ENCODE data around the gene ZXDC. TPM values are rescaled to one million over a fixed set of nuclear protein-coding genes. Genes with fewer than 3 reads are reported as not detected.

The ZXDC gene
- total RNA-seq, 1 experiment from 2014 or later = 37.2 TPM

GRCh38 chr3:126517291-126517951 lies 41.7 kb upstream of the ZXDC start, which contains the start of gene UROC1:
UROC1 (minus strand) TSS chr3:126517773; CDS start chr3:126517719, 54 bp downstream.
- intact Hi-C loops (cut with micrococcal nuclease) = no loop called here
- Mint-ChIP-seq H3K9me3 (ENCODE audit: unreplicated experiment) (no peaks in the 10 kb centered on the region), H3K4me1 (ENCODE audit: insufficient read depth, unreplicated experiment) (no peaks in the 10 kb centered on the region), H3K27me3 (ENCODE audit: insufficient read depth, unreplicated experiment) (no peaks in the 10 kb centered on the region), H3K27ac (ENCODE audit: low read depth, unreplicated experiment) (no peak within 1 kb of the TSS), H3K36me3 (ENCODE audit: insufficient read depth, unreplicated experiment) (no peaks in the 10 kb centered on the region), H3K4me3 (ENCODE audit: unreplicated experiment) (no peak within 1 kb of the TSS)
- ChIA-PET POLR2A (no interaction called here), CTCF (interaction anchor here (1.3 kb wide), 1 partner anchor 11 kb away, joined by 8 read pairs; no protein-coding TSS in a partner anchor)
- DNase-seq (ENCODE audit: unreplicated experiment) = no peak
- no TSS peak for BruUV-seq (replicated peaks)
- no peak for TF ChIP-seq CTCF (IDR thresholded peaks at IDR 0.05; ENCODE audit: unreplicated experiment)

- DNase-seq (ENCODE audit: unreplicated experiment) = no peak
- Mint-ChIP-seq H3K27me3 (ENCODE audit: insufficient read depth, unreplicated experiment) (no peaks in the 10 kb centered on the region), H3K4me3 (ENCODE audit: unreplicated experiment) (no peak overlapping the region), H3K4me1 (ENCODE audit: insufficient read depth, unreplicated experiment) (no peaks in the 10 kb centered on the region), H3K27ac (ENCODE audit: low read depth, unreplicated experiment) (no peak overlapping the region), H3K36me3 (ENCODE audit: insufficient read depth, unreplicated experiment) (no peaks in the 10 kb centered on the region), H3K9me3 (ENCODE audit: unreplicated experiment) (no peaks in the 10 kb centered on the region)
- no TSS peak for BruUV-seq (replicated peaks)
- intact Hi-C loops (cut with micrococcal nuclease) = no loop called here
- POLR2A ChIA-PET = no interaction called here
- CTCF ChIA-PET = interaction anchor here (0.6 to 0.8 kb wide), 2 partner anchors 1031 to 1032 kb away, joined by 3 read pairs; no protein-coding TSS in a partner anchor
- TF ChIP-seq CTCF (IDR thresholded peaks at IDR 0.05; ENCODE audit: unreplicated experiment) = no peak
Measured at GRCh38 chr3:126516936-126517290, 41.2 kb upstream of the ZXDC start.

DNA sequence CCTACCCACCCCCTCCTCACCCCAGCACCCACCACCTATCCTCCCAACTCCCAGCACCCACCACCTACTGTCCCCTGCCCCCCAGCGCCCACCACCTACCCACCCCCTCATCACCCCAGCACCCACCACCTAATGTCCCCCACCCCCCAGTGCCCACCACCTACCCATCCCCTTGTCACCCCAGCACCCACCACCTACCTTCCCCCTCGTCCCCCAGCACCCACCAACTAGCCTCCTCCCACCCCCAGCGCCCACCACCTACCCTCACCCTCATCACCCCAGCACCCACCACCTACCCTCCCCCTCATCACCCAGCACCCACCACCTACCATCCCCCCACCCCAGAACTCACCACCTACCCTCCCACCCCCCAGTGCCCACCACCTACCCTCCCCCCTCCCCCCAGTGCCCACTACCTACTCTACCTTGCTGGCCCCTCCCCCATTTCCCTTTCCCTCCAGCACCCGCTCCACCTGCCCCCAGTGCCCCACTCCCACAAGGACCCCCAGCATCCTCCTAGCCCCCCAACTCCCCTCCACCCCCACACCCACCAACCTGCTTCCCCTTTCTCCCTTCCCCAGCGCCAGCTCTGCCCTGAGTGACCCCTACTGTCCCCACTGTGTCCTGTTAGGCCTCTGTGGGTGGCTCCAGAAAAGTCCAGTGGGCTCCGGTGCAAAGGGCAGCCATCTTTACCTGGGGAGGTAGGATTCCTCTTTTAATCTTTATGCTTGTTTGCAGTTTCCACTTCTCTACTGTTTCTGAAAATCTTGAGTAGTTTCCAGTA lies 40.7 kb upstream of the ZXDC start:
- no peaks in the 10 kb centered on the region for H3K27me3 Mint-ChIP-seq (ENCODE audit: insufficient read depth, unreplicated experiment)
- H3K9me3 Mint-ChIP-seq (ENCODE audit: unreplicated experiment) = no peaks in the 10 kb centered on the region
- ChIA-PET POLR2A (no interaction called here), CTCF (interaction anchor here (0.6 to 0.8 kb wide), 2 partner anchors 1032 kb away, joined by 3 read pairs; no protein-coding TSS in a partner anchor)
- no peak for TF ChIP-seq CTCF (IDR thresholded peaks at IDR 0.05; ENCODE audit: unreplicated experiment)
- H3K36me3 Mint-ChIP-seq (ENCODE audit: insufficient read depth, unreplicated experiment) = no peaks in the 10 kb centered on the region
- no TSS peak for BruUV-seq (replicated peaks)
- H3K4me1 Mint-ChIP-seq (ENCODE audit: insufficient read depth, unreplicated experiment) = no peaks in the 10 kb centered on the region
- H3K27ac Mint-ChIP-seq (ENCODE audit: low read depth, unreplicated experiment) = no peak overlapping the region
- H3K4me3 Mint-ChIP-seq (ENCODE audit: unreplicated experiment) = no peak overlapping the region
- intact Hi-C loops (cut with micrococcal nuclease) = no loop called here
- no peak for DNase-seq (ENCODE audit: unreplicated experiment)

DNA sequence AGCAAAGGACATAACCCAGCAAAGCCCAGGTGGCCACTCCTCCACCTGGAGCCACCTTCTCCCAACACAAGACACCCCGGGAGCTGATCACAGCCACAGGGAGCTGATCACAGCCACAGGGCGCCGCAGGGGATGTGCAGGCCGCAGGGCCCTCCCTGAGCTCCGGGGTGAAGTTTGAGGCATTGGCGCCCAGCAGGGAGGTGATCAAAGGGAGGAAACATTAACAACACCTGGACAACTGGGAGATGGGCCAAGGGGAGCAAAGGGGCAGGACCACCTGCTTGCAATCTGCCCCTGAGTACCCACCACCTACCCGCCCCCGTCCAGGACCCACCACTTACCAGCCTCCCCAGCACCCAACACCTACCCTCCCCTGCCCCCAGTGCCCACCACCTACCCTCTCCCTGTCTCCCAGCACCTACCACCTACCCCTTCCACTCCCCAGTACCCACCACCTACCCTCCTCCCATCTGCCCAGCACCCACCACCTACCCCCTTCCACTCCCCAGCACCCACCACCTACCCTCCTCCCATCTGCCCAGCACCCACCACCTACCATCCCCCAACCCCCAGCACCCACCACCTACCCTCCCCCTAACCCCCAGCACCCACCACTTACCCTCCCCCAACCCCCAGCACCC lies 39.5 kb upstream of the ZXDC start:
- ChIA-PET POLR2A (no interaction called here), CTCF (no interaction called here)
- no peaks in the 10 kb centered on the region for H3K4me1 Mint-ChIP-seq (ENCODE audit: insufficient read depth, unreplicated experiment)
- no peaks in the 10 kb centered on the region for H3K27me3 Mint-ChIP-seq (ENCODE audit: insufficient read depth, unreplicated experiment)
- H3K27ac Mint-ChIP-seq (ENCODE audit: low read depth, unreplicated experiment) = no peak overlapping the region
- TF ChIP-seq CTCF (IDR thresholded peaks at IDR 0.05; ENCODE audit: unreplicated experiment) = no peak
- no peaks in the 10 kb centered on the region for H3K36me3 Mint-ChIP-seq (ENCODE audit: insufficient read depth, unreplicated experiment)
- no peak overlapping the region for H3K4me3 Mint-ChIP-seq (ENCODE audit: unreplicated experiment)
- H3K9me3 Mint-ChIP-seq (ENCODE audit: unreplicated experiment) = no peaks in the 10 kb centered on the region
- intact Hi-C loops (cut with micrococcal nuclease) = no loop called here
- no TSS peak for BruUV-seq (replicated peaks)
- no peak for DNase-seq (ENCODE audit: unreplicated experiment)

Measured in MCF 10A (cell line).